Erythroblast (primary cell): Measurements from ENCODE around the gene DSN1.

Experiments used
- GATA1 ChIP-seq: IDR thresholded peaks from 2 replicates; pipeline ENCODE4 v1.6.1; 2011; ENCODE audit warnings: low read depth, mild to moderate bottlenecking, control low read depth, low read length, moderate library complexity
- POLR2A ChIP-seq: IDR thresholded peaks from 2 replicates; pipeline ENCODE4 v1.6.1; 2011; ENCODE audit warnings: mild to moderate bottlenecking, low read length

DNA sequence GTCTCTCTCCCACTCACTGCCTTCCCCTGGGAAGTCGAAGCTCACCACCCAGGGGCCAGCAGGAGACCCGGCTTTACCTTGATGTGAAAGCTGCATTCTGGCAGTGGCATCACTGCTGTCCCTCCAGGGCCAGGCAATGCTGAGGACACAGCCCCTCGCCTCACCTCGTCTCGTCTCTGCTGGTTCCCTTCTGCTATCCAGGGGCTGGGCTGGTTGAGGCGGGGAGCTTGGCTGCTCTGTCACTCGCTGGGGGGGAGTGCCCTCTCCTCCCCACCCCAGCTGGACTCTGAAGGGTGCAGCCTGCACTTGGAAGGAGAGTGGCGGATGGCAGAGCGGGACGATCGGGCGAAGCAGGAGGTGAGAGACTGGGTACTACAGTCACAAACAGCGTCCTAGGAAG, 12.7 kb upstream of the DSN1 start:
- no peak for TF ChIP-seq POLR2A
- TF ChIP-seq GATA1: no peak
